GM12801 (cell line): Measurements from ENCODE around the gene KIRREL1.

ENCODE experiments used
- CTCF ChIP-seq: IDR thresholded peaks from one replicate; pipeline ENCODE4 v1.5.1; 2011; ENCODE audit warnings: control low read depth; ENCODE audit not compliant: insufficient read length; ENCODE audit errors: extremely low read depth

KIRREL1 gene

GRCh38 chr1:158089925-158090637, 96.6 kb downstream of the KIRREL1 start:
- TF ChIP-seq CTCF: no peak

GRCh38 chr1:158093376-158093775, 99.9 kb downstream of the KIRREL1 start:
- TF ChIP-seq CTCF: no peak

GRCh38 chr1:158094571-158094970, 101.1 kb downstream of the KIRREL1 start:
- TF ChIP-seq CTCF: no peak

GRCh38 chr1:158095737-158096335, 102.4 kb downstream of the KIRREL1 start:
- no peak for TF ChIP-seq CTCF

- TF ChIP-seq CTCF: no peak
Measured at GRCh38 chr1:158098256-158098655, 104.8 kb downstream of the KIRREL1 start.

GRCh38 chr1:158099185-158099584, 105.7 kb downstream of the KIRREL1 start:
- TF ChIP-seq CTCF: no peak

- no peak for TF ChIP-seq CTCF
Measured at GRCh38 chr1:158100498-158100897, 107.1 kb downstream of the KIRREL1 start.
